HepG2 (cell line): Measurements from ENCODE around the gene DAD1. TPM values are rescaled to one million over a fixed set of nuclear protein-coding genes. Genes with fewer than 3 reads are reported as not detected.
A peak's percentile ranks its signal among the peaks of the same experiment; 100 is the strongest.

Experiments
- CREM ChIP-seq, 2 experiments: sonication (generic) in 1 of 2; formaldehyde crosslinking in 1 of 2; IDR thresholded peaks; 2 replicates each; pipeline versions ENCODE4 v1.4.0 to v1.6.1; 2016 to 2020; ENCODE audit warnings: antibody characterized with exemption in 1 of 2, mild to moderate bottlenecking in 1 of 2, missing genetic modification reagents in 1 of 2
- DDIT3 ChIP-seq: sonication (generic); formaldehyde crosslinking; IDR thresholded peaks from 2 replicates; pipeline ENCODE4 v1.4.0; 2020; ENCODE audit warnings: mild to moderate bottlenecking, missing genetic modification reagents
- LCORL ChIP-seq, 2 experiments: fragments of 450-650 bp in 1 of 2; sonication (generic) in 1 of 2; formaldehyde crosslinking in 1 of 2; IDR thresholded peaks; 2 replicates each; pipeline versions ENCODE4 v1.5.0 to v1.6.1; 2017 to 2020; ENCODE audit warnings: antibody characterized with exemption in 1 of 2, missing genetic modification reagents in 1 of 2
- LRRFIP1 ChIP-seq: sonication (generic); formaldehyde crosslinking; conservative IDR thresholded peaks from 2 replicates; pipeline ENCODE4 v1.4.0; 2020; ENCODE audit warnings: missing genetic modification reagents
- NFKB2 ChIP-seq: sonication (generic); formaldehyde crosslinking; IDR thresholded peaks from 2 replicates; pipeline ENCODE4 v1.4.0; 2020; ENCODE audit warnings: missing genetic modification reagents, borderline replicate concordance
- PLSCR1 ChIP-seq: sonication (generic); formaldehyde crosslinking; IDR thresholded peaks from 2 replicates; pipeline ENCODE4 v1.5.0; 2020; ENCODE audit warnings: missing genetic modification reagents, mild to moderate bottlenecking, borderline replicate concordance
- RELA ChIP-seq: sonication (generic); formaldehyde crosslinking; IDR thresholded peaks from 2 replicates; pipeline ENCODE4 v1.4.0; 2020; ENCODE audit warnings: missing genetic modification reagents
- RFXAP ChIP-seq: sonication (generic); formaldehyde crosslinking; IDR thresholded peaks from 2 replicates; pipeline ENCODE4 v1.4.0; 2020; ENCODE audit warnings: missing genetic modification reagents, borderline replicate concordance
- ZKSCAN8 ChIP-seq: IDR thresholded peaks from 2 replicates; pipeline ENCODE4 v1.6.1; 2016; ENCODE audit warnings: borderline replicate concordance, missing genetic modification reagents, missing compliant biosample characterization
- ZNF839 ChIP-seq: sonication (generic); formaldehyde crosslinking; IDR thresholded peaks from 2 replicates; pipeline ENCODE4 v1.4.0; 2020; ENCODE audit warnings: missing genetic modification reagents, mild to moderate bottlenecking, borderline replicate concordance
- polyA plus RNA-seq, 8 experiments: library from polyadenylated mRNA; depleted of rRNA in 3 of 8; stranded (reverse) in 7 of 8; unstranded in 1 of 8; fragments of >200 nt; fragmentation: Illumina TruSeq in 4 of 8; extraction: Trizol in 4 of 8; gene quantifications; 2 replicates each; pipeline versions ENCODE4 v1.2.1 to v1.2.3, GENCODE V29; 2011 to 2016; ENCODE audit warnings: low read depth in 4 of 8, missing spikeins in 1 of 8, mixed read lengths in 1 of 8; ENCODE audit not compliant: insufficient read depth in 1 of 8
- total RNA-seq, 5 experiments: library from RNA; depleted of rRNA; stranded (reverse); fragments of >200 nt; fragmentation: Illumina TruSeq; extraction: Trizol; gene quantifications; 2 replicates each; pipeline ENCODE4 v1.2.3, GENCODE V29; 2016; ENCODE audit warnings: low read depth in 1 of 5
- TF ChIP-seq, protein P1 (sequence below): sonication (generic); formaldehyde crosslinking; IDR thresholded peaks from 2 replicates; pipeline ENCODE4 v1.4.0; 2020; ENCODE audit warnings: mild to moderate bottlenecking, missing genetic modification reagents
- TF ChIP-seq, protein P2 (sequence below): sonication (generic); formaldehyde crosslinking; IDR thresholded peaks from 2 replicates; pipeline ENCODE4 v1.5.1; 2020; ENCODE audit warnings: mild to moderate bottlenecking, missing genetic modification reagents
- TF ChIP-seq, protein P3 (sequence below): sonication (generic); formaldehyde crosslinking; IDR thresholded peaks from 2 replicates; pipeline ENCODE4 v1.5.1; 2020; ENCODE audit warnings: mild to moderate bottlenecking, missing genetic modification reagents, borderline replicate concordance

Gene DAD1
- total and polyA plus RNA-seq, 2 of the 13 experiments (the other 11 are each of a cell fraction or from before 2014, with no cell fraction given) = 558 to 626 TPM

GRCh38 chr14:22597265-22597664, 8.2 kb upstream of the DAD1 start (continued):
- TF ChIP-seq LCORL (IDR thresholded peaks at IDR 0.05) (no peak), LCORL (CRISPR knock-in tag; IDR thresholded peaks at IDR 0.05) (no peak; the same call in 1 of the 2 replicates), RFXAP (CRISPR knock-in tag) (peak; percentile 26; the same call in 1 of the 2 replicates), ZNF839 (CRISPR knock-in tag) (no peak), RELA (CRISPR knock-in tag) (no peak), ZKSCAN8 (CRISPR knock-in tag) (0 out of 2 replicates have a peak, but pooled peaks have one; percentile 18), NFKB2 (CRISPR knock-in tag) (no peak), CREM (IDR thresholded peaks at IDR 0.05) (no peak), CREM (CRISPR knock-in tag; IDR thresholded peaks at IDR 0.05) (no peak), DDIT3 (CRISPR knock-in tag) (no peak), LRRFIP1 (0 out of 2 replicates have a peak, but pooled peaks have one; percentile 3), PLSCR1 (CRISPR knock-in tag) (no peak)
- TF ChIP-seq, protein P1, sequence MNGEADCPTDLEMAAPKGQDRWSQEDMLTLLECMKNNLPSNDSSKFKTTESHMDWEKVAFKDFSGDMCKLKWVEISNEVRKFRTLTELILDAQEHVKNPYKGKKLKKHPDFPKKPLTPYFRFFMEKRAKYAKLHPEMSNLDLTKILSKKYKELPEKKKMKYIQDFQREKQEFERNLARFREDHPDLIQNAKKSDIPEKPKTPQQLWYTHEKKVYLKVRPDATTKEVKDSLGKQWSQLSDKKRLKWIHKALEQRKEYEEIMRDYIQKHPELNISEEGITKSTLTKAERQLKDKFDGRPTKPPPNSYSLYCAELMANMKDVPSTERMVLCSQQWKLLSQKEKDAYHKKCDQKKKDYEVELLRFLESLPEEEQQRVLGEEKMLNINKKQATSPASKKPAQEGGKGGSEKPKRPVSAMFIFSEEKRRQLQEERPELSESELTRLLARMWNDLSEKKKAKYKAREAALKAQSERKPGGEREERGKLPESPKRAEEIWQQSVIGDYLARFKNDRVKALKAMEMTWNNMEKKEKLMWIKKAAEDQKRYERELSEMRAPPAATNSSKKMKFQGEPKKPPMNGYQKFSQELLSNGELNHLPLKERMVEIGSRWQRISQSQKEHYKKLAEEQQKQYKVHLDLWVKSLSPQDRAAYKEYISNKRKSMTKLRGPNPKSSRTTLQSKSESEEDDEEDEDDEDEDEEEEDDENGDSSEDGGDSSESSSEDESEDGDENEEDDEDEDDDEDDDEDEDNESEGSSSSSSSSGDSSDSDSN = no peak
- TF ChIP-seq, protein P2, sequence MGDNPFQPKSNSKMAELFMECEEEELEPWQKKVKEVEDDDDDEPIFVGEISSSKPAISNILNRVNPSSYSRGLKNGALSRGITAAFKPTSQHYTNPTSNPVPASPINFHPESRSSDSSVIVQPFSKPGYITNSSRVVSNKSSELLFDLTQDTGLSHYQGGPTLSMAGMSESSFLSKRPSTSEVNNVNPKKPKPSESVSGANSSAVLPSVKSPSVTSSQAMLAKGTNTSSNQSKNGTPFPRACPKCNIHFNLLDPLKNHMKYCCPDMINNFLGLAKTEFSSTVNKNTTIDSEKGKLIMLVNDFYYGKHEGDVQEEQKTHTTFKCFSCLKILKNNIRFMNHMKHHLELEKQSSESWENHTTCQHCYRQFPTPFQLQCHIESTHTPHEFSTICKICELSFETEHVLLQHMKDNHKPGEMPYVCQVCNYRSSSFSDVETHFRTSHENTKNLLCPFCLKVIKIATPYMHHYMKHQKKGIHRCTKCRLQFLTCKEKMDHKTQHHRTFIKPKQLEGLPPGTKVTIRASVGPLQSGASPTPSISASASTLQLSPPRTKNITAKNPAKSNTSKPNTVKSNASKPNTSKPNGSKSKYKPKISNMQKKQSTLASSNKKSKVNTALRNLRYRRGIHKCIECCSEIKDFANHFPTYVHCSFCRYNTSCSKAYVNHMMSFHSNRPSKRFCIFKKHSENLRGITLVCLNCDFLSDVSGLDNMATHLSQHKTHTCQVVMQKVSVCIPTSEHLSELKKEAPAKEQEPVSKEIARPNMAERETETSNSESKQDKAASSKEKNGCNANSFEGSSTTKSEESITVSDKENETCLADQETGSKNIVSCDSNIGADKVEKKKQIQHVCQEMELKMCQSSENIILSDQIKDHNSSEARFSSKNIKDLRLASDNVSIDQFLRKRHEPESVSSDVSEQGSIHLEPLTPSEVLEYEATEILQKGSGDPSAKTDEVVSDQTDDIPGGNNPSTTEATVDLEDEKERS = 0 out of 2 replicates have a peak, but pooled peaks have one; percentile 49
- TF ChIP-seq, protein P3, sequence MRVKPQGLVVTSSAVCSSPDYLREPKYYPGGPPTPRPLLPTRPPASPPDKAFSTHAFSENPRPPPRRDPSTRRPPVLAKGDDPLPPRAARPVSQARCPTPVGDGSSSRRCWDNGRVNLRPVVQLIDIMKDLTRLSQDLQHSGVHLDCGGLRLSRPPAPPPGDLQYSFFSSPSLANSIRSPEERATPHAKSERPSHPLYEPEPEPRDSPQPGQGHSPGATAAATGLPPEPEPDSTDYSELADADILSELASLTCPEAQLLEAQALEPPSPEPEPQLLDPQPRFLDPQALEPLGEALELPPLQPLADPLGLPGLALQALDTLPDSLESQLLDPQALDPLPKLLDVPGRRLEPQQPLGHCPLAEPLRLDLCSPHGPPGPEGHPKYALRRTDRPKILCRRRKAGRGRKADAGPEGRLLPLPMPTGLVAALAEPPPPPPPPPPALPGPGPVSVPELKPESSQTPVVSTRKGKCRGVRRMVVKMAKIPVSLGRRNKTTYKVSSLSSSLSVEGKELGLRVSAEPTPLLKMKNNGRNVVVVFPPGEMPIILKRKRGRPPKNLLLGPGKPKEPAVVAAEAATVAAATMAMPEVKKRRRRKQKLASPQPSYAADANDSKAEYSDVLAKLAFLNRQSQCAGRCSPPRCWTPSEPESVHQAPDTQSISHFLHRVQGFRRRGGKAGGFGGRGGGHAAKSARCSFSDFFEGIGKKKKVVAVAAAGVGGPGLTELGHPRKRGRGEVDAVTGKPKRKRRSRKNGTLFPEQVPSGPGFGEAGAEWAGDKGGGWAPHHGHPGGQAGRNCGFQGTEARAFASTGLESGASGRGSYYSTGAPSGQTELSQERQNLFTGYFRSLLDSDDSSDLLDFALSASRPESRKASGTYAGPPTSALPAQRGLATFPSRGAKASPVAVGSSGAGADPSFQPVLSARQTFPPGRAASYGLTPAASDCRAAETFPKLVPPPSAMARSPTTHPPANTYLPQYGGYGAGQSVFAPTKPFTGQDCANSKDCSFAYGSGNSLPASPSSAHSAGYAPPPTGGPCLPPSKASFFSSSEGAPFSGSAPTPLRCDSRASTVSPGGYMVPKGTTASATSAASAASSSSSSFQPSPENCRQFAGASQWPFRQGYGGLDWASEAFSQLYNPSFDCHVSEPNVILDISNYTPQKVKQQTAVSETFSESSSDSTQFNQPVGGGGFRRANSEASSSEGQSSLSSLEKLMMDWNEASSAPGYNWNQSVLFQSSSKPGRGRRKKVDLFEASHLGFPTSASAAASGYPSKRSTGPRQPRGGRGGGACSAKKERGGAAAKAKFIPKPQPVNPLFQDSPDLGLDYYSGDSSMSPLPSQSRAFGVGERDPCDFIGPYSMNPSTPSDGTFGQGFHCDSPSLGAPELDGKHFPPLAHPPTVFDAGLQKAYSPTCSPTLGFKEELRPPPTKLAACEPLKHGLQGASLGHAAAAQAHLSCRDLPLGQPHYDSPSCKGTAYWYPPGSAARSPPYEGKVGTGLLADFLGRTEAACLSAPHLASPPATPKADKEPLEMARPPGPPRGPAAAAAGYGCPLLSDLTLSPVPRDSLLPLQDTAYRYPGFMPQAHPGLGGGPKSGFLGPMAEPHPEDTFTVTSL (CRISPR knock-in tag) = no peak
